Measurements from ENCODE around the gene APOBEC2. TPM values are rescaled to one million over a fixed set of nuclear protein-coding genes. Genes with fewer than 3 reads are reported as not detected.
A peak's percentile ranks its signal among the peaks of the same experiment; 100 is the strongest.

The APOBEC2 gene
- total RNA-seq, 1 donor from 2014 or later = not detected

DNA sequence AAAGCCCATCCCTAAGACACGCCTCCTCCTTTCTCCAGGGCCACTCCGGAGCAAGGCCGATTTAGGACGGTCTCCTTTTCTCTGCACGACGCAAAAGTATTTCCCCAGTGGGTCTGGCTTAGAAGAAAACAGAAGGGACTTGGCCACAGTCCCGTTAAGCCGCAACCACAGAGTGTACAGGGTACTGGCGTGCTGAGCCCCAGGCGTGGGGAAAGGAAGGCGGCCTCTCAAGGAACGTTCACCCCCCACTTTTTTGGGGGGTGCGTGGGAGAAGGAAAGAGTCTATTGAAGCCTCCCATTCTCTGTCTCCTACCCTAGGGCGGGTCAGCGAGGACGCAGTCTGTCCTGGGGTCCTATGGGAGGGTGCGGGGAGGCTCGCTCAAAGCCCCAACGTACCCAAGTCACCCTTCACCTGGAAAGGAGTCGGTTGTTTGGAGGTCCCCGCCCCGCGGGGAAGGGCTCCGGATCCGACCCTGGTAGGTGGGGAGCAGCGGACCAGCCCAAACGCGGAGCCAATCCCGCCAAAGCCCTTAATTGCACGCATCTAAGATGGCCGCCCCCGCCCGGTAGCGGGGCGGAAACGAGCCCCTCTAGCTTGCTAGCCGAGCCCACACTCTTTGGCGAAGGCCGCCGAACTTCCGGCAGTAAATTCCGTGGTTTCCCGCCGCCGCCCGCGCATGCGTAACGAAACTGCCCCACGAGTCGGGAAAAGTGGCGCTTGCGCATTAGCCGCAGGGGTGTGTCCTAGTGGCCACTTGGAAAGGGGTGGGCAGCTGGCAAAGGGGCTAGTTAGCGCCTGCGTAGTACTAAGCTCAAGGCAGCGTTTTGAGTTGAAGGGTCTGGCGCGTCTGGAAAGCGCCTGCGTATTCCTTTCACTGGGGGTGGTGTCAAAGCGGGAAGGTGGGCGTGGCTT is 19.2 kb downstream of the APOBEC2 start, which contains the start of gene OARD1:
TSS of gene OARD1 (minus strand) at position 434 of the 913 bp plus-strand sequence. CDS start 722 bp downstream, outside the sequence.
- Mint-ChIP-seq H3K36me3 (ENCODE audit: low read depth) (peaks cover 29% of the 10 kb centered on the region), H3K27ac (peak within 1 kb of the TSS; percentile 99), H3K9me3 (no peaks in the 10 kb centered on the region), H3K4me3 (peak within 1 kb of the TSS; percentile 94), H3K27me3 (ENCODE audit: insufficient read depth) (peaks cover 5% of the 10 kb centered on the region), H3K4me1 (ENCODE audit: low read depth) (peaks cover 71% of the 10 kb centered on the region)
- intact Hi-C loops (cut with micrococcal nuclease) = loop anchor here (1.0 to 10.0 kb wide), 12 partner anchors 32 to 1957 kb away; partner anchors contain the start of genes CCND3, KCNK5, SAYSD1 and TFEB
- DNase-seq (ENCODE audit: low spot score) = peak; percentile 100

DNA sequence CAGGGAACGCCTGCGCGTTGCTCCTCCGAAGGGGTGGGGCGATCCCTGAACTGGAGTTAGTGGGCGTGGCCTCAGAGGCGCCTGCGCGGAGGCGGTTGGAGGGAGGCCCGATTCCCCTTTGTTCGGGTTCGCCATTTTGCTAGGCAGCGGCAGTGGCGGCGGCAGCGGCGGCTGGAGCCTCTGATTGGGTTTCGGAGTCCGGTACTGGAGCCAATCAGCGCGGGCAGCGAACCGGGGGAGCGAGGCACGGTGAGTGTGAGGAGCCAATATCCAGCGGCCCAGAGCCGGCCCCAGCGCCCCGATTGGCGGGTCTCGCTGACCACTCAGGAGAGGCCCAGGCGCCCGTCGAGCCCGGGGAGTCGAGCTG is 19.8 kb downstream of the APOBEC2 start, which contains the start of gene NFYA:
TSS of gene NFYA (plus strand) at position 139 of the 367 bp plus-strand sequence. CDS start 6,116 bp downstream, outside the sequence.
- Mint-ChIP-seq H3K27ac (peak within 1 kb of the TSS; percentile 99), H3K4me3 (peak within 1 kb of the TSS; percentile 95), H3K9me3 (no peaks in the 10 kb centered on the region), H3K4me1 (ENCODE audit: low read depth) (peaks cover 68% of the 10 kb centered on the region), H3K27me3 (ENCODE audit: insufficient read depth) (peaks cover 5% of the 10 kb centered on the region), H3K36me3 (ENCODE audit: low read depth) (peaks cover 23% of the 10 kb centered on the region)
- DNase-seq (ENCODE audit: low spot score) = no peak
- intact Hi-C loops (cut with micrococcal nuclease) = loop anchor here (1.0 to 10.0 kb wide), 11 partner anchors 46 to 1958 kb away; partner anchors contain the start of genes CCND3, KCNK5, SAYSD1 and TFEB

DNA sequence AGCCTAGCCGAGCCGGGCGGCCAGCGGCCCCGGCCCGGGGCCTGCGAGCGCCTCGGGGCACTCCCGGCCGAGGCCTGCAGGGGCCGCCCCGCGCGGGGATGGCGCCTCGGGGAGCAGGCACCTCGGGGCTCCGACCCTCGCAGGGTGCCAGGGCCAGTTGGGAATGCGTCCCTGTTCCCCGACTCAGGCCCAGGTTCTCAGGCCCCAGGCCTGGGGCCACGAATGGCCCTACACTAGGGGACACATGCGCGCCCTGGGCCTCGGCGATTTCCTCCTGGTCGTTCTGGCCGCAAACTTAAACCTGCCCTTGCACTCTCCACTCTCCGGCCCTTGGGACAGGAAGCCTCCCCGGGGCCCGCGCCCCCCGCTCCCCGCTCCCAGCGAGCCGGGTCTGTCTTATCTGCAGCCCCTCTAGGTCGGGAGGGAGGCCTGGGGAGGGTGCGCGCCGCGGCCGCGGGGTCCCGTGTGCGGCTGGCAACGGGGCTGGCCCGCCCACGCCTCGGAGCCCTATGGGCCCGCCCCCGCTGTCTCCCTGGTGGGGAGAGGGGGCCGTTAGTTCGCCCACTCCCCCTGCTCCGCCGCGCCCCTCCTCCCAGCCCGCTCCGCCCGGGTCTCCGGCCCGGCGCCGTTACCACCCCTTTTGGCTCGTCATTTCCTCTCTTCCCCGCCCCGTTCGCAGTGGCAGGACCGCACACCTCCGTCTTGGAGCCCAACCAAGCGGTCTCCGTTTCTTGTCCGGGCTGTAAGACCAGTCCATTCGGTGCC is 20.4 kb downstream of the APOBEC2 start:
- intact Hi-C loops (cut with micrococcal nuclease) = loop anchor here (2.0 to 10.0 kb wide), 7 partner anchors 109 to 1959 kb away; partner anchors contain the start of genes CCND3, KCNK5, SAYSD1 and TFEB
- DNase-seq (ENCODE audit: low spot score) = peak; percentile 84
- peak overlapping the region; percentile 95 for H3K4me3 Mint-ChIP-seq
- H3K9me3 Mint-ChIP-seq = no peaks in the 10 kb centered on the region
- peaks cover 63% of the 10 kb centered on the region for H3K4me1 Mint-ChIP-seq (ENCODE audit: low read depth)
- peaks cover 5% of the 10 kb centered on the region for H3K27me3 Mint-ChIP-seq (ENCODE audit: insufficient read depth)
- peaks cover 25% of the 10 kb centered on the region for H3K36me3 Mint-ChIP-seq (ENCODE audit: low read depth)
- peak overlapping the region; percentile 97 for H3K27ac Mint-ChIP-seq

DNA sequence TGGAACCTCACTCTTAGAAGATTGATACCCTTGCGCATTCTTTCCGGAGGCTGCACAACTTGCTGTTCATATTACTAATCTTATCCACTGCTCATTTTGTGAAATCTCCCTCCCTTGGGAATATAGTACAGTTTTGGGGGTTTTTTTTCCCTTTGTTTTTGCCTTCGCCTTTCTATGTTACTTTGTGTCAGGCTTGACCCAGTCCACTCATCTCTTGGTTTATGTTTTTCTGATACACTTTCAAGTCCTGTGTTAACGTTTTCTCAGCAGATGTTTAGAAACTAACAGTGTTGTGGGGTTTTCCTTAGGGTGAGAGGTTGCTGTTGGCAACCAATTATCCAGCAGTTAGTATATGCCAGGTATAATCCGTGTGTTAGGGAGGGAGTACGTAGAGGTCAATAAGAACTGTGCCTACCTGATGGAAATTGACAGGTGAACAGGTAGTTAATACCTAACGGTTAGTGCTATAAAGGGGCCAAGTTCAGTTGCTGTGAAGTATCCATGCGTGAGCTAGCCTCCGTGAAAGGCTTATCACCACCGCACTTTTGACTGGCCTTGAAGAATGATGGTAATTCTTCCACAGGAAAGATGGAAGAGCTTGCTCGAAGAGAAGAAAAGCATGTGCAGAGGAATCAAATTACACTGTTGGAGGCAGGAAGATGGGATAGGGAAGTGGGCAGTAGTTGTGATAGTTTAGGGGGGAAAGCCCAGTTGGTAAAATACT is 21.1 kb downstream of the APOBEC2 start:
- peaks cover 68% of the 10 kb centered on the region for H3K4me1 Mint-ChIP-seq (ENCODE audit: low read depth)
- peaks cover 30% of the 10 kb centered on the region for H3K36me3 Mint-ChIP-seq (ENCODE audit: low read depth)
- H3K27me3 Mint-ChIP-seq (ENCODE audit: insufficient read depth) = peaks cover 5% of the 10 kb centered on the region
- H3K27ac Mint-ChIP-seq = peak overlapping the region; percentile 97
- DNase-seq (ENCODE audit: low spot score) = peak; percentile 4
- intact Hi-C loops (cut with micrococcal nuclease) = loop anchor here (2.0 to 10.0 kb wide), 7 partner anchors 109 to 1959 kb away; partner anchors contain the start of genes CCND3, KCNK5, SAYSD1 and TFEB
- peak overlapping the region; percentile 95 for H3K4me3 Mint-ChIP-seq
- no peaks in the 10 kb centered on the region for H3K9me3 Mint-ChIP-seq

DNA sequence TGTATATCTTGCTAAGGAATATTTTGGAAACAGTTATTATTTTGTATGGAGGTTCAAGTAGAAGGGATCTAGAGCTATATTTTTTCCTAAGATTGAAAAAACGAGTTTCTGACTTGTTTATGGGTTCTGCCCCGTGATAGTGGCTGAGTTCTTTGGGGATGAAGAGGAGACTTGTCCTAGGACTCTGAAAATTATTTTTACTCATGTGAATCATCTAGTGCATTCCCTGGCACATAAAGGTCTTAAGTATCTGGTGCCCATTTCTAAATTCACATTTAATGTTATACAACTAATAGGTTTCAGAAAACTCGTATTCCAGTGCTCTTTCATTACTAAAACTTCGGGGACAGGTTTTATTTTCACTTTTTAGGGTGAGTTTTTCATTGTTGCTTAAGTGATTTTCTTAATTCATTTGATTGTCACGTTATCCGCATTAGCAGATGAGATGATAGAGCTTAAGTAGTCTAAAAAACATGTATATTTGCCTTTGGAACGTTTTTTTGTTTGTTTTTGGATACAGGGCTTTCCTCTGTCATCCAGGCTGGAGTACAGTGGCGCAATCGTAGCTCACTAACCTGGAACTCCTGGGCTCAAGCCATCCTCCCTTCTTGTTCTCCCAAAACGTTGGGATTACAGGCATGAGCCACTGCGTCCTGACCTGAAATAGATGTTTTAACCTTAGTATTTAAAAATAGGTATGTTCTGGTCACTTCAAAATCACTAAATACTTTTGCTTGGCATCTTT is 21.9 kb downstream of the APOBEC2 start:
- DNase-seq (ENCODE audit: low spot score) = no peak
- intact Hi-C loops (cut with micrococcal nuclease) = loop anchor here (5.0 to 10.0 kb wide), 4 partner anchors 122 to 1848 kb away; partner anchors contain the start of genes CCND3, KCNK5 and TFEB
- Mint-ChIP-seq H3K4me3 (peak overlapping the region; percentile 95), H3K27me3 (ENCODE audit: insufficient read depth) (peaks cover 5% of the 10 kb centered on the region), H3K36me3 (ENCODE audit: low read depth) (peaks cover 35% of the 10 kb centered on the region), H3K27ac (peak overlapping the region; percentile 97), H3K4me1 (ENCODE audit: low read depth) (peaks cover 69% of the 10 kb centered on the region), H3K9me3 (no peaks in the 10 kb centered on the region)

DNA sequence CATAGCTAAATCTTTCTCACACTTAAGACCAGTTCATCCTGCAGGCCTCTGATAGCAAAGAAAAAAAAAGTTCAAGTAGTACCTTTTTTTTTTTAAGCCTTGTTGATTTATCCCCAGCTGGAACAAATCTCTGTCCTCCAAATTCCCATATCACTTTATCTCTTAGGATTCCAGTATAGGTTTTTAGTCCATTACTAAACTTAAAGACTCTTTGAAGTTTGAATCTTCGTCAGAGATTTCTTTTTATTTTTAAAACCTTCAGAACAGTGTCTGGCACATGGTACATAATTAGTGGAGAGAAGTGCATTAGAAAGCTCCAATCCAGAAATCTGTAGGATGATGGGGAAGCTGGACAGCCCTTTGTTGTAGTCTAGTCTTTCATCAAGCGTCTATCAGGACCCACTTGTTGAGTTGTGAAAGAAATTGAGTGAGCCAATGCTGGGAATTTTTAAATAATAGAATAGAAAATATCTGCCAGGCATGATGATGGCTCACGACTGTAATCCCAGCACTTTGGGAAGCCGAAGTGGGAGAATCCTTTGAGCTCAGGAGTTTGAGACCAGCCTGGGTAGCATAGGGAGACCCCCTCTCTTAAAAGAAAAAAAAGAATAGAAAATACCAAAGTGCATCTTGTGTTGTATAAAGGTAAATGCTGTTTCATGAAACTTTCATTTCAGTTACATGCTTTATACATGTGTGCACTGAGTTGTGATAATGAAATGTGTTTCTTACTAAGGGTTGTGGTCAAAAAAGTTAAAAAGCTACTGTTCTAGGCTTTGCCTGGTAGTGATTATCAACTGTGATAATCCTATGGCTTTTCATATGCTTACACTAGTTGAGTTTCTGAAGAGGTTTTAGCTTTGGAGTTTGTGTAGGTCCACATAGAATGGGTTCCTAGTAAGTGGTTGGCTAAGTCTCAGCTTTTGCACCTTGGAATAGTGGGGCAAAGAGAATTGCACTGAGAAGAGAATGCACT is 22.9 kb downstream of the APOBEC2 start:
- Mint-ChIP-seq H3K36me3 (ENCODE audit: low read depth) (peaks cover 42% of the 10 kb centered on the region), H3K4me1 (ENCODE audit: low read depth) (peaks cover 69% of the 10 kb centered on the region), H3K27ac (peak overlapping the region; percentile 1), H3K27me3 (ENCODE audit: insufficient read depth) (peaks cover 5% of the 10 kb centered on the region), H3K4me3 (peak overlapping the region; percentile 95), H3K9me3 (no peaks in the 10 kb centered on the region)
- no peak for DNase-seq (ENCODE audit: low spot score)
- intact Hi-C loops (cut with micrococcal nuclease) = loop anchor here (10.0 kb wide), 1 partner anchor 659 kb away; the partner anchor contains the start of gene TFEB

DNA sequence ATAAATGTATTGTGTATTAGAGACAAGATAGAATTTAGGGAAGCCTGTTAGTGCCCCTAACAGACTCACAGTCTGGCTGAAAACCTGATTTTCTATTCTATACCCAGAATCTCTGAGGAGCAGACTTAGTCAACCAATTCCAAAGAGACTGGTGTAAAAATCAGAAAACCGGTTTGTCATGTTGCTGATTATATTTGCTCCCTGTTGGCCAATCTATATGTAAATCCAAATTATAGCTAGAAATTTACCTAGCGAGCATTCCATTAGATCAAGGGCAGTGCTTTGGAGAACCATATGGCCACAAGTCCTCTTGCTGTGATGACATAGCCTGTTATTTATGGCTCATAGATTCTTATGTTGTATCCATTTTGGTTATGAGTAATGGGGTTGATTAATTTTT is 24.5 kb downstream of the APOBEC2 start:
- H3K4me3 Mint-ChIP-seq = no peak overlapping the region
- H3K27me3 Mint-ChIP-seq (ENCODE audit: insufficient read depth) = peaks cover 2% of the 10 kb centered on the region
- H3K27ac Mint-ChIP-seq = no peak overlapping the region
- H3K4me1 Mint-ChIP-seq (ENCODE audit: low read depth) = peaks cover 74% of the 10 kb centered on the region
- intact Hi-C loops (cut with micrococcal nuclease) = loop anchor here (10.0 kb wide), 1 partner anchor 657 kb away; the partner anchor contains the start of gene TFEB
- H3K9me3 Mint-ChIP-seq = no peaks in the 10 kb centered on the region
- H3K36me3 Mint-ChIP-seq (ENCODE audit: low read depth) = peaks cover 42% of the 10 kb centered on the region
- DNase-seq (ENCODE audit: low spot score) = no peak

DNA sequence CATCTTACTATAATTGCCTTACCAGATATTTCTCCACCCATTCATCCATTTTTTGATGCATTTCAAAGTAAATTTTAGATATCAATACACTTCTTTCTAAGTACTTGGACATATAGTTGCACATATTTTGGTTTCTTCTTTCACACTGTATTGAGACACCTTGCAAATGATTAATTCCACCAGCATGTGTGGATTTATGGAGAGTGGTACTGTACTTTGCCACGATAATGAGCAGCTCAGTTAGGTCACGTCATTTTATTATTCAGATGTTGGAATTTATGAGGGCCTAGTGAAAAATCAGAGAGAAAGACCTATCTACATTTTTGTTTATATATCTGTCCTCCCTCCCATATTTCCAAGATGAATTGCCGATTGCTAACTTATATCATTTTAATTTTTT is 25.1 kb downstream of the APOBEC2 start:
- no peak overlapping the region for H3K4me3 Mint-ChIP-seq
- DNase-seq (ENCODE audit: low spot score) = no peak
- no peaks in the 10 kb centered on the region for H3K9me3 Mint-ChIP-seq
- peaks cover 45% of the 10 kb centered on the region for H3K36me3 Mint-ChIP-seq (ENCODE audit: low read depth)
- peaks cover 80% of the 10 kb centered on the region for H3K4me1 Mint-ChIP-seq (ENCODE audit: low read depth)
- intact Hi-C loops (cut with micrococcal nuclease) = loop anchor here (10.0 kb wide), 1 partner anchor 657 kb away; the partner anchor contains the start of gene TFEB
- H3K27me3 Mint-ChIP-seq (ENCODE audit: insufficient read depth) = no peaks in the 10 kb centered on the region
- no peak overlapping the region for H3K27ac Mint-ChIP-seq

DNA sequence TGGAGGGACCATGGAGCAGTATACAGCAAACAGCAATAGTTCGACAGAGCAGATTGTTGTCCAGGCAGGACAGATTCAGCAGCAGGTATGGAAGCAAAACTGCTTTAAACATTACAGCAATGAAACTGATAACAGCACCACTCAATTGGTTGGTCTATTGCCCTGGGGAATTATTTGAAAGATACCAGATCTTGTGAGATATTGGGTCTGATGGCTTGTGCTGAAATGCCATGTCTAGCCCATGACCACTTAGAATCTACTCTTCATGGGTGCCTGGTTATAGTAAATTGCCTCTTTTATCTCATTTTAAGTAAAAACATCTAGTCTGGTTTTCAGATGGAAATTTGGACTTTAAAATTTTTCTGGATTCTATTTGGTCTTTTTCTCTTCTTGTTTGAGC is 26.1 kb downstream of the APOBEC2 start:
- Mint-ChIP-seq H3K4me3 (no peak overlapping the region), H3K4me1 (ENCODE audit: low read depth) (peaks cover 77% of the 10 kb centered on the region), H3K9me3 (no peaks in the 10 kb centered on the region), H3K27ac (peak overlapping the region; percentile 36), H3K27me3 (ENCODE audit: insufficient read depth) (no peaks in the 10 kb centered on the region), H3K36me3 (ENCODE audit: low read depth) (peaks cover 50% of the 10 kb centered on the region)
- DNase-seq (ENCODE audit: low spot score) = no peak
- intact Hi-C loops (cut with micrococcal nuclease) = loop anchor here (10.0 kb wide), 1 partner anchor 656 kb away; the partner anchor contains the start of gene TFEB

DNA sequence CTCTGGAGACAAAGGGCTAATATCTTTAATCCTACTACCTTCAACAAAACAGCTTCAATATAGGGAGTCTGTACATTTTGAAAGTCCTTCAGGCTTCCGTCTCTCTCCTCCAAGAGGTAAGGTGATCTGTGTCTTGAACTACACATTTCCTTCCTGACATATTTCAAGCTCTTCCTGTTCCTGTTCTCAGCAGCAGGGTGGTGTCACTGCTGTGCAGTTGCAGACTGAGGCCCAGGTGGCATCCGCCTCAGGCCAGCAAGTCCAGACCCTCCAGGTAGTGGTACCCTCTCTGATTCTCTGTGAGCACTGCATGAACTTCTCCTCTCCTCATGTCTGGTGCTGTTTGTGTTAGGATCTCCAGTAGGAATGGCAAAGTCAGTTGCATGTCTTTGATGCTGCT is 27.6 kb downstream of the APOBEC2 start:
- peaks cover 67% of the 10 kb centered on the region for H3K4me1 Mint-ChIP-seq (ENCODE audit: low read depth)
- peak; percentile 24 for DNase-seq (ENCODE audit: low spot score)
- H3K27me3 Mint-ChIP-seq (ENCODE audit: insufficient read depth) = no peaks in the 10 kb centered on the region
- intact Hi-C loops (cut with micrococcal nuclease) = no loop called here
- H3K36me3 Mint-ChIP-seq (ENCODE audit: low read depth) = peaks cover 50% of the 10 kb centered on the region
- H3K27ac Mint-ChIP-seq = peak overlapping the region; percentile 77
- peak overlapping the region; percentile 77 for H3K4me3 Mint-ChIP-seq
- no peaks in the 10 kb centered on the region for H3K9me3 Mint-ChIP-seq

Measured in activated T-helper 1 cell treated with anti-CD3 and anti-CD28 coated beads, Interleukin-12 subunit alpha, Interleukin-12 subunit beta, Interleukin-2, Interleukin-4 antibody, amounts not matched to agents 30 ng/mL and 10 ng/mL and 1 ng/mL, durations not matched to agents 14 hours and 24 hours and 36 hours (primary cell).